ENCODE measurements around the gene NUDT22.

NUDT22 gene

DNA sequence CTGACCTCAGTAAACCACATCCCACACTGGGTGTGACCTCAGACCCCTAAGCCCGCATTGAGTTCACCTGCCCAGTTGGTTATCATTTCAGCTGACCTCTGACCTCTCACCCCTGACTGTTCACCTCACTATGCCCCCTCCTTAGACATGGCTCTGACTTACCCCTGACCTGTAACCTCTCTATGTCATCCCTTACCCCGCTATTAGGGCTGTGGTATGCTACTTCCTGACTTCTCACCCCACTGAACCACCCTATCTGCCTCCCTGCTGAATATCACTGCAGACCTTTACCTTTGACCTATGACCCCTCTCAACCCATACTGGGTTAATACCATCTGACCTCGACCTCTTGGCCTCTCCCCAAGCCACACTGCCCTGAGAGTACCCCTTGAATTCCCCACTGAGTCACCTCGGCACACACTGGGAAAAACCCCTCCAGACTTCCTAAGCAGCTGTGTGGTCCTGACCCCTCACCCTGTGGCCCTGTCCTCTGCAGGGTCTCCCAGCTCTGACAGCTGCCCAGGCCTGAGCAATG, 33.5 kb downstream of the NUDT22 start:
- H3K4me1 ChIP-seq (ENCODE audit: control insufficient read depth, insufficient read depth, low read length, poor library complexity, severe bottlenecking): peaks cover 23% of the 10 kb centered on the region
- no peak overlapping the region for H3K4me3 ChIP-seq (ENCODE audit: extremely low read depth, insufficient read depth, low read length, poor library complexity, severe bottlenecking)
- 89 to 91% methylated on average over 3 to 4 of the region's 4 CpGs for WGBS, 2 experiments (ENCODE audit: insufficient coverage in 2 of 2)
- peaks cover 90% of the 10 kb centered on the region for H3K36me3 ChIP-seq (ENCODE audit: control insufficient read depth, insufficient read depth, low read length)
- H3K9me3 ChIP-seq (ENCODE audit: control insufficient read depth, low read length): no peaks in the 10 kb centered on the region
- no peak overlapping the region for H3K27ac ChIP-seq (ENCODE audit: low read depth, low read length, severe bottlenecking)

GRCh38 chr11:64260147-64260708, 34.2 kb downstream of the NUDT22 start:
- Histone ChIP-seq H3K36me3 (ENCODE audit: control insufficient read depth, insufficient read depth, low read length) (peaks cover 89% of the 10 kb centered on the region), H3K4me3 (ENCODE audit: extremely low read depth, insufficient read depth, low read length, poor library complexity, severe bottlenecking) (no peak overlapping the region), H3K9me3 (ENCODE audit: control insufficient read depth, low read length) (no peaks in the 10 kb centered on the region), H3K27ac (ENCODE audit: low read depth, low read length, severe bottlenecking) (no peak overlapping the region), H3K4me1 (ENCODE audit: control insufficient read depth, insufficient read depth, low read length, poor library complexity, severe bottlenecking) (peaks cover 23% of the 10 kb centered on the region)
- 88 to 98% methylated on average over 4 to 5 of the region's 6 CpGs for WGBS, 2 experiments (ENCODE audit: insufficient coverage in 2 of 2)

GRCh38 chr11:64261556-64262080, 35.5 kb downstream of the NUDT22 start:
- no peak overlapping the region for H3K4me3 ChIP-seq (ENCODE audit: extremely low read depth, insufficient read depth, low read length, poor library complexity, severe bottlenecking)
- H3K9me3 ChIP-seq (ENCODE audit: control insufficient read depth, low read length): no peaks in the 10 kb centered on the region
- H3K4me1 ChIP-seq (ENCODE audit: control insufficient read depth, insufficient read depth, low read length, poor library complexity, severe bottlenecking): peaks cover 23% of the 10 kb centered on the region
- peaks cover 89% of the 10 kb centered on the region for H3K36me3 ChIP-seq (ENCODE audit: control insufficient read depth, insufficient read depth, low read length)
- no peak overlapping the region for H3K27ac ChIP-seq (ENCODE audit: low read depth, low read length, severe bottlenecking)
- 95% methylated on average over 14 to 18 of the region's 18 CpGs for WGBS, 2 experiments (ENCODE audit: insufficient coverage in 2 of 2)

GRCh38 chr11:64262271-64263002, 36.4 kb downstream of the NUDT22 start:
- no peak overlapping the region for H3K4me3 ChIP-seq (ENCODE audit: extremely low read depth, insufficient read depth, low read length, poor library complexity, severe bottlenecking)
- H3K4me1 ChIP-seq (ENCODE audit: control insufficient read depth, insufficient read depth, low read length, poor library complexity, severe bottlenecking): peaks cover 28% of the 10 kb centered on the region
- no peaks in the 10 kb centered on the region for H3K9me3 ChIP-seq (ENCODE audit: control insufficient read depth, low read length)
- 95 to 96% methylated on average over 34 to 41 of the region's 42 CpGs for WGBS, 2 experiments (ENCODE audit: insufficient coverage in 2 of 2)
- peaks cover 92% of the 10 kb centered on the region for H3K36me3 ChIP-seq (ENCODE audit: control insufficient read depth, insufficient read depth, low read length)
- H3K27ac ChIP-seq (ENCODE audit: low read depth, low read length, severe bottlenecking): peak overlapping the region; percentile 83

- 81 to 83% methylated on average over 23 to 26 of the region's 29 CpGs for WGBS, 2 experiments (ENCODE audit: insufficient coverage in 2 of 2)
- H3K4me1 ChIP-seq (ENCODE audit: control insufficient read depth, insufficient read depth, low read length, poor library complexity, severe bottlenecking): peaks cover 32% of the 10 kb centered on the region
- peaks cover 91% of the 10 kb centered on the region for H3K36me3 ChIP-seq (ENCODE audit: control insufficient read depth, insufficient read depth, low read length)
- H3K4me3 ChIP-seq (ENCODE audit: extremely low read depth, insufficient read depth, low read length, poor library complexity, severe bottlenecking): no peak overlapping the region
- H3K27ac ChIP-seq (ENCODE audit: low read depth, low read length, severe bottlenecking): peak overlapping the region; percentile 83
- no peaks in the 10 kb centered on the region for H3K9me3 ChIP-seq (ENCODE audit: control insufficient read depth, low read length)
These were observed 37.2 kb downstream of the NUDT22 start for GRCh38 chr11:64263021-64263946.

DNA sequence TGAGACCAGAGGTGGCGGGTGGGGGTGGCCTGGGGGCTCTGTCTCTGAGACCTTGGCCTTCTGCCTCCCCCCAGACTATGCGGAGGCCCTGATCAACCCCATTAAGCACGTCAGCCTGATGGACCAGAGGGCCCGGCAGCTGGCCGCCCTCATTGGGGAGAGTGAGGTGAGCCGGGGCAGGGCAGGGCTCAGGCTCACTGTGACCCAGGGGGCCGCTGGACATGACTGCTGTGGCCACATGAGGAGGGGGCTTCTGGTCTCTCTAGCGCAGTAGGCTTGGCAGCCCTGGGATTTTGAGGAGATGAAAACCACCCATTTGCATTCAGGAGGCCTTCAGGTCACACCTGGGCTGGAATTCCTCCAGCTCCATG, 37.9 kb downstream of the NUDT22 start:
- no peaks in the 10 kb centered on the region for H3K9me3 ChIP-seq (ENCODE audit: control insufficient read depth, low read length)
- no peak overlapping the region for H3K27ac ChIP-seq (ENCODE audit: low read depth, low read length, severe bottlenecking)
- peaks cover 39% of the 10 kb centered on the region for H3K4me1 ChIP-seq (ENCODE audit: control insufficient read depth, insufficient read depth, low read length, poor library complexity, severe bottlenecking)
- 92% methylated on average over 4 to 7 of the region's 8 CpGs for WGBS, 2 experiments (ENCODE audit: insufficient coverage in 2 of 2)
- no peak overlapping the region for H3K4me3 ChIP-seq (ENCODE audit: extremely low read depth, insufficient read depth, low read length, poor library complexity, severe bottlenecking)
- H3K36me3 ChIP-seq (ENCODE audit: control insufficient read depth, insufficient read depth, low read length): peaks cover 86% of the 10 kb centered on the region

- WGBS, 2 experiments (ENCODE audit: insufficient coverage in 2 of 2): 95 to 98% methylated on average over 6 to 10 of the region's 10 CpGs
- Histone ChIP-seq H3K4me1 (ENCODE audit: control insufficient read depth, insufficient read depth, low read length, poor library complexity, severe bottlenecking) (peaks cover 39% of the 10 kb centered on the region), H3K4me3 (ENCODE audit: extremely low read depth, insufficient read depth, low read length, poor library complexity, severe bottlenecking) (no peak overlapping the region), H3K36me3 (ENCODE audit: control insufficient read depth, insufficient read depth, low read length) (peaks cover 82% of the 10 kb centered on the region), H3K9me3 (ENCODE audit: control insufficient read depth, low read length) (no peaks in the 10 kb centered on the region), H3K27ac (ENCODE audit: low read depth, low read length, severe bottlenecking) (no peak overlapping the region)
These were observed 38.3 kb downstream of the NUDT22 start for GRCh38 chr11:64264371-64264852.

GRCh38 chr11:64265176-64266160, 39.4 kb downstream of the NUDT22 start:
- Histone ChIP-seq H3K4me1 (ENCODE audit: control insufficient read depth, insufficient read depth, low read length, poor library complexity, severe bottlenecking) (peaks cover 39% of the 10 kb centered on the region), H3K36me3 (ENCODE audit: control insufficient read depth, insufficient read depth, low read length) (peaks cover 73% of the 10 kb centered on the region), H3K27ac (ENCODE audit: low read depth, low read length, severe bottlenecking) (no peak overlapping the region), H3K4me3 (ENCODE audit: extremely low read depth, insufficient read depth, low read length, poor library complexity, severe bottlenecking) (no peak overlapping the region), H3K9me3 (ENCODE audit: control insufficient read depth, low read length) (no peaks in the 10 kb centered on the region)
- 91 to 95% methylated on average over 29 to 31 of the region's 35 CpGs for WGBS, 2 experiments (ENCODE audit: insufficient coverage in 2 of 2)

DNA sequence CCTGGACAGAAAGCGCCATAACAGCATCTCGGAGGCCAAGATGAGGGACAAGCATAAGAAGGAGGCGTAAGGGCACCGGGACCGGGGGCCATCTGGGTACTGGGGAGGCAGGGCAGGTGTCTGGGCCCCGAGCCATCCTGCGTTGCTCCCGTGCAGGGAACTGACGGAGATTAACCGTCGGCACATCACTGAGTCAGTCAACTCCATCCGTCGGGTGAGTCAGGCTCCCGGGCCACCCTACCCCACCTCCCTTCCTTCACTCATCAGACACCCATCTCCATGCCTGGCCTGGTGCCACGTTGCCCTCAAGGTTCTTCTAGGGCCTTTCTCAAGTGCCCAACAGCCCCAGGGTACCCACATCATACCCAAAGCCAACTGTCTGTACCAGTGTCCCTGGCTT, 40.3 kb downstream of the NUDT22 start:
- Histone ChIP-seq H3K27ac (ENCODE audit: low read depth, low read length, severe bottlenecking) (no peak overlapping the region), H3K36me3 (ENCODE audit: control insufficient read depth, insufficient read depth, low read length) (peaks cover 68% of the 10 kb centered on the region), H3K4me1 (ENCODE audit: control insufficient read depth, insufficient read depth, low read length, poor library complexity, severe bottlenecking) (peaks cover 39% of the 10 kb centered on the region), H3K9me3 (ENCODE audit: control insufficient read depth, low read length) (no peaks in the 10 kb centered on the region), H3K4me3 (ENCODE audit: extremely low read depth, insufficient read depth, low read length, poor library complexity, severe bottlenecking) (no peak overlapping the region)
- 95 to 100% methylated on average over 13 to 15 of the region's 15 CpGs for WGBS, 2 experiments (ENCODE audit: insufficient coverage in 2 of 2)

Measured in mesodermal cell (in vitro differentiated cells).